Osteocyte (in vitro differentiated cells): ENCODE results near the gene DHX57. TPM values are rescaled to one million over a fixed set of nuclear protein-coding genes. Genes with fewer than 3 reads are reported as not detected.
"Not testable (repeated sequence)": the region's sequence is repeated elsewhere in the genome, so short reads cannot be mapped to it uniquely, and the experiment has no call there.

Experiments used
- DNase-seq: peaks from one replicate; pipeline ENCODE4 v3.0.0; 2021; ENCODE audit warnings: mixed read lengths; ENCODE audit not compliant: unreplicated experiment; ENCODE audit errors: extremely low spot score
- H3K27ac Mint-ChIP-seq: one replicate; pipeline ENCODE4 v1.8.0; 2021; ENCODE audit warnings: mild to moderate bottlenecking, mixed read lengths; ENCODE audit not compliant: unreplicated experiment
- H3K27me3 Mint-ChIP-seq: one replicate; pipeline ENCODE4 v1.8.0; 2021; ENCODE audit warnings: mixed read lengths; ENCODE audit not compliant: unreplicated experiment
- H3K36me3 Mint-ChIP-seq: one replicate; pipeline ENCODE4 v1.8.0; 2021; ENCODE audit warnings: mixed read lengths; ENCODE audit not compliant: unreplicated experiment
- H3K4me1 Mint-ChIP-seq: one replicate; pipeline ENCODE4 v1.8.0; 2021; ENCODE audit warnings: mixed read lengths; ENCODE audit not compliant: unreplicated experiment
- H3K4me3 Mint-ChIP-seq: one replicate; pipeline ENCODE4 v1.8.0; 2021; ENCODE audit warnings: mild to moderate bottlenecking, moderate library complexity, mixed read lengths; ENCODE audit not compliant: unreplicated experiment
- H3K9me3 Mint-ChIP-seq: one replicate; pipeline ENCODE4 v1.8.0; 2021; ENCODE audit warnings: mixed read lengths; ENCODE audit not compliant: unreplicated experiment
- total RNA-seq: library from RNA; stranded (reverse); gene quantifications from 2 replicates; pipeline ENCODE4 v1.2.1, GENCODE V29; 2021
- TF ChIP-seq, protein P1 (sequence below): fragments of 200-600 bp; sonication (generic); IDR thresholded peaks from 2 replicates; pipeline ENCODE4 v1.5.0; 2021; ENCODE audit warnings: antibody characterized with exemption, mild to moderate bottlenecking, moderate library complexity

Gene DHX57
- total RNA-seq, 1 donor from 2014 or later: 24.2 TPM

DNA sequence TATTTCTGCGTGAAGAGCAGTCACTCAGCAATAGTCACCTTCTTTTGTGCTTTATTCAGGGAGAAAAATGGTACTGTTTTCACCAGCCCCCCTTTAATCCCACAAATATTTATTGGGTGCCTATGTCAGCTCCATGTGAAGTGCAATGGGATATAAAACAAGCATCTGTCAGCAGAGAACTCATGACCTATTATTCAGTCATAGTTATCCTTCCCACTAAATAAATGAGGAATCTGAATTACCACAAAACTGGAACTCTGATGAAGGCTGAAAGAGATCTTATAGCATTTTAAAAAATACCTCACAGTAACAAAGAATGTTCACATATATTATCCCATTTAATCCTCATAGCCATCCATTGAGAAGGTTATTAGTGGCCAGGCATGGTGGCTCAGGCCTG, 45.8 kb downstream of the DHX57 start:
- Mint-ChIP-seq H3K9me3 (no peaks in the 10 kb centered on the region), H3K36me3 (peaks cover 21% of the 10 kb centered on the region), H3K27ac (no peak overlapping the region), H3K4me3 (no peak overlapping the region), H3K27me3 (no peaks in the 10 kb centered on the region), H3K4me1 (peaks cover 8% of the 10 kb centered on the region)
- no peak for DNase-seq
- TF ChIP-seq, protein P1, sequence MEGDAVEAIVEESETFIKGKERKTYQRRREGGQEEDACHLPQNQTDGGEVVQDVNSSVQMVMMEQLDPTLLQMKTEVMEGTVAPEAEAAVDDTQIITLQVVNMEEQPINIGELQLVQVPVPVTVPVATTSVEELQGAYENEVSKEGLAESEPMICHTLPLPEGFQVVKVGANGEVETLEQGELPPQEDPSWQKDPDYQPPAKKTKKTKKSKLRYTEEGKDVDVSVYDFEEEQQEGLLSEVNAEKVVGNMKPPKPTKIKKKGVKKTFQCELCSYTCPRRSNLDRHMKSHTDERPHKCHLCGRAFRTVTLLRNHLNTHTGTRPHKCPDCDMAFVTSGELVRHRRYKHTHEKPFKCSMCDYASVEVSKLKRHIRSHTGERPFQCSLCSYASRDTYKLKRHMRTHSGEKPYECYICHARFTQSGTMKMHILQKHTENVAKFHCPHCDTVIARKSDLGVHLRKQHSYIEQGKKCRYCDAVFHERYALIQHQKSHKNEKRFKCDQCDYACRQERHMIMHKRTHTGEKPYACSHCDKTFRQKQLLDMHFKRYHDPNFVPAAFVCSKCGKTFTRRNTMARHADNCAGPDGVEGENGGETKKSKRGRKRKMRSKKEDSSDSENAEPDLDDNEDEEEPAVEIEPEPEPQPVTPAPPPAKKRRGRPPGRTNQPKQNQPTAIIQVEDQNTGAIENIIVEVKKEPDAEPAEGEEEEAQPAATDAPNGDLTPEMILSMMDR: no peak

- DNase-seq: no peak
- no peak overlapping the region for H3K4me3 Mint-ChIP-seq
- TF ChIP-seq, protein P1: no peak
- peaks cover 22% of the 10 kb centered on the region for H3K36me3 Mint-ChIP-seq
- no peaks in the 10 kb centered on the region for H3K27me3 Mint-ChIP-seq
- H3K4me1 Mint-ChIP-seq: peaks cover 8% of the 10 kb centered on the region
- no peaks in the 10 kb centered on the region for H3K9me3 Mint-ChIP-seq
- H3K27ac Mint-ChIP-seq: peak overlapping the region; percentile 81
These were observed 47.3 kb downstream of the DHX57 start for GRCh38 chr2:38828460-38828859.

DNA sequence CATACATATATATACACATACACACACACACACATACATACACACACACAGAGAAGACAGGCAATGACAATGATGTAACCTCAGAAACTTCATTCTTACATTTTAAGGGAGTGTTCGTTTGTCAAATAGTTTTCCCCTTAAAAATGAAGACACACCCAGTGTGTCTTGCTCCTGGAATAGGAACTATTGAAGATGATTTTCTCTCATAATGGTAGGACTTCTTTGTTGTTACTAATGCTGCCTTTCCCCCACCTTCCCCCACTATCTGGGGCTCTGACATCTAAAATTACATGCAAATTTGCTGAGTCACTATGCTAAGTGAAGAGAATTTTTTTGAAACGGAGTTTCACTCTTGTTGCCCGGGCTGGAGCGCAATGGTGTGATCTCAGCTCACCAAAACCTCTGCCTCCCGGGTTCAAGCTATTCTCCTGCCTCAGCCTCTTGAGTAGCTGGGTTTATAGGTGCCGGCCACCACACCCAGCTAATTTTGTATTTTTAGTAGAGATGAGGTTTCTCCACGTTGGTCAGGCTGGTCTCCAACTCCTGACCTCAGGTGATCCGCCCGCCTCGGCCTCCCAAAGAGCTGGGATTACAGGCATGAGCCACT, 48.1 kb downstream of the DHX57 start:
- peak overlapping the region; percentile 81 for H3K27ac Mint-ChIP-seq
- not testable (repeated sequence) for DNase-seq, H3K27me3 Mint-ChIP-seq, H3K4me1 Mint-ChIP-seq, H3K9me3 Mint-ChIP-seq, H3K4me3 Mint-ChIP-seq
- H3K36me3 Mint-ChIP-seq: peaks cover 26% of the 10 kb centered on the region

GRCh38 chr2:38825956-38826355, 49.8 kb downstream of the DHX57 start:
- Mint-ChIP-seq H3K27me3 (no peaks in the 10 kb centered on the region), H3K27ac (no peak overlapping the region), H3K9me3 (no peaks in the 10 kb centered on the region), H3K4me1 (peaks cover 8% of the 10 kb centered on the region), H3K4me3 (no peak overlapping the region), H3K36me3 (peaks cover 36% of the 10 kb centered on the region)
- DNase-seq: no peak
- TF ChIP-seq, protein P1: no peak

GRCh38 chr2:38824906-38825305, 50.8 kb downstream of the DHX57 start:
- Mint-ChIP-seq H3K9me3 (no peaks in the 10 kb centered on the region), H3K36me3 (peaks cover 35% of the 10 kb centered on the region), H3K27ac (no peak overlapping the region), H3K4me1 (peaks cover 8% of the 10 kb centered on the region), H3K4me3 (no peak overlapping the region), H3K27me3 (no peaks in the 10 kb centered on the region)
- no peak for DNase-seq
- TF ChIP-seq, protein P1: no peak

DNA sequence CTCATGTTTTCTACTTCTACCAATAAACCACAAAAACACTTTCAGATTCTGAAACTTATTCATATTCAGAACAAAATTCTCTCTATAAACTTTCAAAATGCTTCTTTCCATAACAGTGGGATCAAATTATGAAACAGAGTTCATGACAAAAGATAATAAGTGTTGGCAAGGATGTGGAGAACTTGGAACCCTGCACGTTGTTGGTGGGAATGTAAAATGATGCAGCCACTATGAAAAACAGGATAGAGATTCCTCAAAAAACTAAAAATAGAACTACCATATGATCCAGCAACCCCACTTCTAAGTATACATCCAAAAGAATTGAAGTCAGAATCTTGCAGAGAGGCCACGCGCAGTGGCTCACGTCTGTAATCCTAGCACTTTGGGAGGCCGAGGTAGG, 52.3 kb downstream of the DHX57 start:
- Mint-ChIP-seq H3K4me1 (peaks cover 8% of the 10 kb centered on the region), H3K27ac (no peak overlapping the region), H3K27me3 (no peaks in the 10 kb centered on the region), H3K4me3 (no peak overlapping the region), H3K9me3 (no peaks in the 10 kb centered on the region), H3K36me3 (peaks cover 43% of the 10 kb centered on the region)
- no peak for DNase-seq
- TF ChIP-seq, protein P1: no peak
